WTC11 (cell line): ENCODE measurements around the gene TMEM63C. TPM values are rescaled to one million over a fixed set of nuclear protein-coding genes. Genes with fewer than 3 reads are reported as not detected.

Experiments used
- ATAC-seq: fragments of 200-7000 bp; cut with Tn5 transposase; 2 replicates; pipeline ENCODE4 v1.10.0; 2021; ENCODE audit warnings: mild to moderate bottlenecking, moderate library complexity
- CTCF ChIA-PET: fragments of 300-600 bp; sonication (Branson Sonifier 250); formaldehyde crosslinking; loops from one replicate; lab custom pipeline; 2021; ENCODE audit warnings: antibody characterized with exemption; lab: Charles Lee
- POLR2A ChIA-PET: fragments of 350-600 bp; sonication (Branson Sonifier 250); formaldehyde crosslinking; loops from one replicate; lab custom pipeline; 2021; ENCODE audit warnings: antibody characterized with exemption; lab: Charles Lee
- DNase-seq: peaks from one replicate; pipeline ENCODE4 v3.0.0; 2021; ENCODE audit warnings: low spot score
- H3K27ac Mint-ChIP-seq: 2 replicates; pipeline ENCODE4 v1.8.0; 2021; ENCODE audit warnings: mixed read lengths
- H3K27me3 Mint-ChIP-seq: 2 replicates; pipeline ENCODE4 v1.8.0; 2021; ENCODE audit warnings: low read depth, mild to moderate bottlenecking, moderate library complexity, mixed read lengths
- H3K36me3 Mint-ChIP-seq: 2 replicates; pipeline ENCODE4 v1.8.0; 2021; ENCODE audit warnings: mixed read lengths
- H3K4me1 Mint-ChIP-seq: 2 replicates; pipeline ENCODE4 v1.8.0; 2022; ENCODE audit warnings: mixed read lengths
- H3K4me3 Mint-ChIP-seq: 2 replicates; pipeline ENCODE4 v1.8.0; 2021; ENCODE audit warnings: mild to moderate bottlenecking, moderate library complexity, mixed read lengths
- H3K9me3 Mint-ChIP-seq: 2 replicates; pipeline ENCODE4 v1.8.0; 2021; ENCODE audit warnings: mixed read lengths
- ARID4B ChIP-seq: sonication (generic); formaldehyde crosslinking; IDR thresholded peaks from 2 replicates; pipeline ENCODE4 v1.8.0; 2023; ENCODE audit warnings: missing genetic modification reagents, mild to moderate bottlenecking, borderline replicate concordance
- CTCF ChIP-seq: fragments of 200-600 bp; IDR thresholded peaks from 2 replicates; pipeline ENCODE4 v1.8.0; 2022; ENCODE audit warnings: antibody characterized with exemption
- E2F4 ChIP-seq: sonication (generic); formaldehyde crosslinking; IDR thresholded peaks from 2 replicates; pipeline ENCODE4 v1.8.1; 2022; ENCODE audit warnings: low read depth, mild to moderate bottlenecking, moderate library complexity, missing genetic modification reagents, borderline replicate concordance
- EMX1 ChIP-seq: fragments of 250-450 bp; sonication (Bioruptor Pico); IDR thresholded peaks from 2 replicates; pipeline ENCODE4 v1.8.0; 2021; ENCODE audit warnings: mild to moderate bottlenecking
- ETV6 ChIP-seq: sonication (generic); formaldehyde crosslinking; IDR thresholded peaks from 2 replicates; pipeline ENCODE4 v1.8.1; 2022; ENCODE audit warnings: mild to moderate bottlenecking, missing genetic modification reagents
- FOXP4 ChIP-seq: sonication (generic); formaldehyde crosslinking; IDR thresholded peaks from 2 replicates; pipeline ENCODE4 v1.8.0; 2022; ENCODE audit warnings: mild to moderate bottlenecking, missing genetic modification reagents
- GTF2I ChIP-seq: fragments of 250-450 bp; sonication (Bioruptor Pico); conservative IDR thresholded peaks from 2 replicates; pipeline ENCODE4 v1.4.0; 2021; ENCODE audit warnings: mild to moderate bottlenecking
- HMGA2 ChIP-seq: fragments of 250-450 bp; sonication (Bioruptor Pico); IDR thresholded peaks from 2 replicates; pipeline ENCODE4 v1.4.0; 2021; ENCODE audit warnings: mild to moderate bottlenecking, moderate library complexity
- IRF2 ChIP-seq: sonication (generic); formaldehyde crosslinking; IDR thresholded peaks from 2 replicates; pipeline ENCODE4 v1.8.0; 2022; ENCODE audit warnings: low read depth, missing genetic modification reagents, borderline replicate concordance
- KAT7 ChIP-seq: sonication (generic); formaldehyde crosslinking; IDR thresholded peaks from 2 replicates; pipeline ENCODE4 v1.8.1; 2023; ENCODE audit warnings: missing genetic modification reagents, mild to moderate bottlenecking, borderline replicate concordance
- MAX ChIP-seq: sonication (generic); formaldehyde crosslinking; IDR thresholded peaks from 2 replicates; pipeline ENCODE4 v1.8.0; 2022; ENCODE audit warnings: mild to moderate bottlenecking, missing genetic modification reagents
- NFE2L1 ChIP-seq: sonication (generic); formaldehyde crosslinking; IDR thresholded peaks from 2 replicates; pipeline ENCODE4 v1.8.1; 2023; ENCODE audit warnings: missing genetic modification reagents
- NR2C2 ChIP-seq: sonication (generic); formaldehyde crosslinking; IDR thresholded peaks from 2 replicates; pipeline ENCODE4 v1.8.0; 2022; ENCODE audit warnings: mild to moderate bottlenecking, missing genetic modification reagents
- PRRX2 ChIP-seq: fragments of 250-450 bp; sonication (Bioruptor Pico); IDR thresholded peaks from 2 replicates; pipeline ENCODE4 v1.8.0; 2021; ENCODE audit warnings: mild to moderate bottlenecking
- RORB ChIP-seq: fragments of 250-450 bp; sonication (Bioruptor Pico); IDR thresholded peaks from 2 replicates; pipeline ENCODE4 v1.9.0; 2021; ENCODE audit warnings: mild to moderate bottlenecking
- SMAD3 ChIP-seq: sonication (generic); formaldehyde crosslinking; IDR thresholded peaks from 2 replicates; pipeline ENCODE4 v1.8.0; 2022; ENCODE audit warnings: missing genetic modification reagents, mild to moderate bottlenecking, borderline replicate concordance
- STAT6 ChIP-seq: sonication (generic); formaldehyde crosslinking; conservative IDR thresholded peaks from 2 replicates; pipeline ENCODE4 v1.8.1; 2023; ENCODE audit warnings: mild to moderate bottlenecking, low read depth, missing genetic modification reagents, moderate library complexity
- USF2 ChIP-seq: sonication (generic); formaldehyde crosslinking; IDR thresholded peaks from 2 replicates; pipeline ENCODE4 v1.8.1; 2023; ENCODE audit warnings: mild to moderate bottlenecking, missing genetic modification reagents, moderate library complexity
- ZMAT4 ChIP-seq: fragments of 250-450 bp; sonication (Bioruptor Pico); IDR thresholded peaks from 2 replicates; pipeline ENCODE4 v1.9.0; 2021; ENCODE audit warnings: mild to moderate bottlenecking
- ZNF219 ChIP-seq: sonication (generic); formaldehyde crosslinking; IDR thresholded peaks from 2 replicates; pipeline ENCODE4 v1.8.0; 2023; ENCODE audit warnings: missing genetic modification reagents, mild to moderate bottlenecking, borderline replicate concordance
- ZNF423 ChIP-seq: fragments of 250-450 bp; sonication (Bioruptor Pico); IDR thresholded peaks from 2 replicates; pipeline ENCODE4 v2.1.2; 2022; ENCODE audit warnings: mild to moderate bottlenecking, moderate library complexity
- ZNF671 ChIP-seq: fragments of 250-450 bp; sonication (Bioruptor Pico); IDR thresholded peaks from 2 replicates; pipeline ENCODE4 v1.8.0; 2021; ENCODE audit warnings: mild to moderate bottlenecking
- total RNA-seq: library from RNA; stranded (reverse); gene quantifications from 3 replicates; pipeline ENCODE4 v1.2.3, GENCODE V29; 2021

The TMEM63C gene
- total RNA-seq, 1 experiment from 2014 or later, result 8.8 TPM

- H3K36me3 Mint-ChIP-seq, result no peaks in the 10 kb centered on the region
- no peak for DNase-seq
- H3K4me1 Mint-ChIP-seq, result peaks cover 40% of the 10 kb centered on the region
- no peak overlapping the region for H3K27ac Mint-ChIP-seq
- peaks cover 5% of the 10 kb centered on the region for H3K9me3 Mint-ChIP-seq
- CTCF ChIA-PET, result interaction anchor here (1.0 to 7.7 kb wide), 10 partner anchors 12 to 161 kb away, joined by 3 to 147 read pairs (median 5); partner anchors contain the start of genes TMEM63C and ZDHHC22
- TF ChIP-seq ZMAT4 (CRISPR knock-in tag) (no peak), IRF2 (CRISPR knock-in tag) (no peak), ZNF671 (CRISPR knock-in tag) (no peak), GTF2I (CRISPR knock-in tag) (peak; percentile 96), MAX (CRISPR knock-in tag) (no peak), ZNF423 (CRISPR knock-in tag) (no peak), STAT6 (CRISPR knock-in tag) (no peak)
- no peak for ATAC-seq
- POLR2A ChIA-PET, result no interaction called here
- H3K27me3 Mint-ChIP-seq, result no peaks in the 10 kb centered on the region
- H3K4me3 Mint-ChIP-seq, result no peak overlapping the region
Measured at GRCh38 chr14:77153802-77154201, 27.8 kb upstream of the TMEM63C start.

GRCh38 chr14:77154421-77154820 lies 27.2 kb upstream of the TMEM63C start:
- Mint-ChIP-seq H3K4me1 (peaks cover 44% of the 10 kb centered on the region), H3K27me3 (no peaks in the 10 kb centered on the region), H3K9me3 (peaks cover 5% of the 10 kb centered on the region), H3K27ac (no peak overlapping the region; the same call in 1 of the 2 replicates), H3K36me3 (no peaks in the 10 kb centered on the region), H3K4me3 (no peak overlapping the region)
- DNase-seq (no peak), ATAC-seq (no peak)
- ChIA-PET POLR2A (no interaction called here), CTCF (interaction anchor here (0.8 to 7.7 kb wide), 7 partner anchors 13 to 162 kb away, joined by 3 to 147 read pairs (median 6); partner anchors contain the start of genes TMEM63C and ZDHHC22)
- TF ChIP-seq NR2C2 (CRISPR knock-in tag), result no peak
- no peak for TF ChIP-seq MAX (CRISPR knock-in tag)
- no peak for TF ChIP-seq PRRX2
- no peak for TF ChIP-seq NFE2L1
- TF ChIP-seq ARID4B (CRISPR knock-in tag), result no peak
- no peak for TF ChIP-seq ETV6 (CRISPR knock-in tag)
- no peak for TF ChIP-seq RORB (CRISPR knock-in tag)
- no peak for TF ChIP-seq USF2 (CRISPR knock-in tag)
- no peak for TF ChIP-seq EMX1 (CRISPR knock-in tag)
- TF ChIP-seq SMAD3 (CRISPR knock-in tag), result no peak
- no peak for TF ChIP-seq ZNF219 (CRISPR knock-in tag)
- no peak for TF ChIP-seq E2F4
- no peak for TF ChIP-seq FOXP4
- no peak for TF ChIP-seq KAT7 (CRISPR knock-in tag)
- no peak for TF ChIP-seq CTCF
- TF ChIP-seq HMGA2 (CRISPR knock-in tag), result no peak
